Right ventricle myocardium inferior (tissue), 1 donor: Measurements from ENCODE around the gene NSD1. TPM values are rescaled to one million over a fixed set of nuclear protein-coding genes. Genes with fewer than 3 reads are reported as not detected.

Experiments
- ATAC-seq: fragments of 200-7000 bp; cut with Tn5 transposase; one replicate; pipeline ENCODE4 v1.9.1; 2020; ENCODE audit warnings: mild to moderate bottlenecking, moderate library complexity
- DNase-seq: peaks from one replicate; pipeline ENCODE4 v3.0.0; 2021; ENCODE audit errors: missing footprints
- intact Hi-C: fragments of 100-400 bp; cut with DNase I; formaldehyde crosslinking; loops from one replicate; pipeline ENCODE4 v1.11.0; 2022
- total RNA-seq: library from RNA; stranded (reverse); fragmentation: NEBNext Ultra II Directional; extraction: Animal tissue kit (Norgen Biotek cat#: 25700); gene quantifications from one replicate; pipeline ENCODE4 v1.2.1, GENCODE V29; 2021
- donor health status: DM: no; HTN: yes; CAD: no; lungs with severe emphysema.

Gene NSD1
- total RNA-seq, 1 donor from 2014 or later = 36.1 TPM

- no peak for DNase-seq
These were observed 38.4 kb upstream of the NSD1 start for GRCh38 chr5:177095088-177095669.

GRCh38 chr5:177096162-177097015 is 37.2 kb upstream of the NSD1 start:
- no peak for ATAC-seq
- peak; percentile 45 for DNase-seq
- intact Hi-C loops = no loop called here

More at GRCh38 chr5:177095088-177095669, 38.4 kb upstream of the NSD1 start:
- intact Hi-C loops = no loop called here
- no peak for ATAC-seq

- ATAC-seq (no peak), DNase-seq (peak; percentile 64)
- intact Hi-C loops = no loop called here
These were observed 36.3 kb upstream of the NSD1 start for GRCh38 chr5:177097016-177097985.

- ATAC-seq (no peak), DNase-seq (no peak)
These were observed 35.5 kb upstream of the NSD1 start for GRCh38 chr5:177098120-177098469.

GRCh38 chr5:177098470-177099141 is 35.0 kb upstream of the NSD1 start:
- peak; percentile 66 for DNase-seq
- ATAC-seq = peak; percentile 27

More at GRCh38 chr5:177098120-177098469, 35.5 kb upstream of the NSD1 start:
- intact Hi-C loops = no loop called here

GRCh38 chr5:177099422-177100093 is 34.0 kb upstream of the NSD1 start:
- intact Hi-C loops = no loop called here

More at GRCh38 chr5:177098470-177099141, 35.0 kb upstream of the NSD1 start:
- intact Hi-C loops = no loop called here

GRCh38 chr5:177100714-177101121 is 32.9 kb upstream of the NSD1 start:
- no peak for ATAC-seq

More at GRCh38 chr5:177099422-177100093, 34.0 kb upstream of the NSD1 start:
- ATAC-seq = no peak
- DNase-seq = no peak

GRCh38 chr5:177103523-177104253 is 29.9 kb upstream of the NSD1 start:
- DNase-seq = peak; percentile 2
- ATAC-seq = no peak
- intact Hi-C loops = no loop called here

More at GRCh38 chr5:177100714-177101121, 32.9 kb upstream of the NSD1 start:
- peak; percentile 52 for DNase-seq
- intact Hi-C loops = no loop called here

- ATAC-seq = no peak
- DNase-seq = peak; percentile 6
- intact Hi-C loops = no loop called here
These were observed 27.7 kb upstream of the NSD1 start for GRCh38 chr5:177105691-177106476.

GRCh38 chr5:177107159-177107558 is 26.4 kb upstream of the NSD1 start:
- DNase-seq = no peak
- intact Hi-C loops = no loop called here
- ATAC-seq = no peak

- intact Hi-C loops = loop anchor here (5.0 to 10.0 kb wide), 2 partner anchors 192 to 275 kb away; partner anchors contain the start of genes PRELID1, RAB24 and SLC34A1
- peak; percentile 65 for ATAC-seq
- DNase-seq = no peak
These were observed 23.8 kb upstream of the NSD1 start for GRCh38 chr5:177109810-177110209.

- peak; percentile 37 for ATAC-seq
- peak; percentile 74 for DNase-seq
- intact Hi-C loops = loop anchor here (1.0 to 10.0 kb wide), 4 partner anchors 40 to 453 kb away; partner anchors contain the start of genes PRELID1, RAB24 and SLC34A1
These were observed 21.7 kb upstream of the NSD1 start for GRCh38 chr5:177111720-177112394.

- intact Hi-C loops = loop anchor here (2.0 to 10.0 kb wide), 3 partner anchors 190 to 454 kb away; partner anchors contain the start of genes PRELID1, RAB24 and SLC34A1
- ATAC-seq (no peak), DNase-seq (no peak)
These were observed 20.9 kb upstream of the NSD1 start for GRCh38 chr5:177112589-177113220.

GRCh38 chr5:177113566-177114424 is 19.8 kb upstream of the NSD1 start:
- peak; percentile 86 for DNase-seq
- intact Hi-C loops = loop anchor here (2.0 to 10.0 kb wide), 3 partner anchors 189 to 455 kb away; partner anchors contain the start of genes PRELID1, RAB24 and SLC34A1
- ATAC-seq = peak; percentile 52
